Measurements from ENCODE around the gene NKPD1. TPM values are rescaled to one million over a fixed set of nuclear protein-coding genes. Genes with fewer than 3 reads are reported as not detected.

NKPD1 gene
- total RNA-seq, 1 donor from 2014 or later, result 0.35 TPM

DNA sequence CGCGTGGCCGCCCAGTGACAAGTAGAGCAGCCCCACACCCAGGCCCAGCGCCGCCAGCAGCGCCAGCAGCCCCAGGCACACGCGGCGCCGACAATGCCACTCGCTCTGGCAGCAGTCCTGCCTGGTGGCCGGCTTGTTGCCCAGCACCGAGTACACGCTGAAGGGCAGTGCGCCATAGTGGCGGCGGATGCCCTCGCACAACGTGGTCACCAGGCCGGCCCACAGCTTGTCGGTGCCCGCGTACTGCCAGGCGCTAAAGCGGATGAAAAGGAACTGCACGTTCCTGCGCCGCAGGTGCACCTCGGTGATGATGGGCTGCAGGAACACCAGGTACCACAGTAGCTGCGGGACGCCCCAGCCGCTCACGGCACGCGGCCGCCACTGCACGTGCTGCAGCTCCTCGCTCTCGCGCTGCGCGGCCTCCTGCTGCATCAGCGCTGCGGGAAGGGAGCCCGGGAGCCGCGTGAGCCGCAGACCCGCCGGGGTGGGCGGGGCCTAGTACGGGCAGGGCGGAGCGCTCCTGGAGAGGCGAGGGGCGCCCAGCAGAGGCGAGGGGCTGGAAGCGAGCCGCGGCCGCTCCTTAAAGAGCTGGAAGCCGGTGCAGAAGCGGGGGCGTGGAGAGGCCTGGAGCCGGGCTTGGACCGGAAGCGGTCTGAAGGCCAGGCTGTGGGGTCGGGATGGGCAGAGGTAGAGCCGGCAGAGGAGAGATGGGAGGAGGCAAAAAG lies 7.3 kb downstream of the NKPD1 start:
- TF ChIP-seq CTCF (IDR thresholded peaks at IDR 0.05), result no peak
- Mint-ChIP-seq H3K4me3 (ENCODE audit: unreplicated experiment) (peak overlapping the region; percentile 46), H3K4me1 (ENCODE audit: unreplicated experiment) (peaks cover 21% of the 10 kb centered on the region), H3K27ac (ENCODE audit: unreplicated experiment) (no peak overlapping the region), H3K27me3 (ENCODE audit: unreplicated experiment) (no peaks in the 10 kb centered on the region), H3K36me3 (ENCODE audit: unreplicated experiment) (peaks cover 2% of the 10 kb centered on the region), H3K9me3 (ENCODE audit: unreplicated experiment) (no peaks in the 10 kb centered on the region)
- DNase-seq (ENCODE audit: extremely low spot score, unreplicated experiment), result no peak

- H3K4me3 Mint-ChIP-seq (ENCODE audit: unreplicated experiment), result no peak overlapping the region
- peaks cover 2% of the 10 kb centered on the region for H3K36me3 Mint-ChIP-seq (ENCODE audit: unreplicated experiment)
- H3K27me3 Mint-ChIP-seq (ENCODE audit: unreplicated experiment), result no peaks in the 10 kb centered on the region
Observed at GRCh38 chr19:45152504-45153338, 8.1 kb downstream of the NKPD1 start.

GRCh38 chr19:45151821-45152503 lies 8.8 kb downstream of the NKPD1 start:
- no peak overlapping the region for H3K27ac Mint-ChIP-seq (ENCODE audit: unreplicated experiment)
- no peaks in the 10 kb centered on the region for H3K27me3 Mint-ChIP-seq (ENCODE audit: unreplicated experiment)
- no peak for DNase-seq (ENCODE audit: extremely low spot score, unreplicated experiment)
- no peaks in the 10 kb centered on the region for H3K9me3 Mint-ChIP-seq (ENCODE audit: unreplicated experiment)
- no peak overlapping the region for H3K4me3 Mint-ChIP-seq (ENCODE audit: unreplicated experiment)
- no peak for TF ChIP-seq CTCF (IDR thresholded peaks at IDR 0.05)
- peaks cover 21% of the 10 kb centered on the region for H3K4me1 Mint-ChIP-seq (ENCODE audit: unreplicated experiment)
- peaks cover 2% of the 10 kb centered on the region for H3K36me3 Mint-ChIP-seq (ENCODE audit: unreplicated experiment)

More at GRCh38 chr19:45152504-45153338, 8.1 kb downstream of the NKPD1 start:
- H3K4me1 Mint-ChIP-seq (ENCODE audit: unreplicated experiment), result peaks cover 21% of the 10 kb centered on the region
- no peaks in the 10 kb centered on the region for H3K9me3 Mint-ChIP-seq (ENCODE audit: unreplicated experiment)
- DNase-seq (ENCODE audit: extremely low spot score, unreplicated experiment), result no peak
- TF ChIP-seq CTCF (IDR thresholded peaks at IDR 0.05), result no peak
- no peak overlapping the region for H3K27ac Mint-ChIP-seq (ENCODE audit: unreplicated experiment)

GRCh38 chr19:45151320-45151719 lies 9.5 kb downstream of the NKPD1 start:
- Mint-ChIP-seq H3K4me3 (ENCODE audit: unreplicated experiment) (no peak overlapping the region), H3K9me3 (ENCODE audit: unreplicated experiment) (no peaks in the 10 kb centered on the region), H3K27me3 (ENCODE audit: unreplicated experiment) (no peaks in the 10 kb centered on the region), H3K4me1 (ENCODE audit: unreplicated experiment) (peaks cover 21% of the 10 kb centered on the region), H3K36me3 (ENCODE audit: unreplicated experiment) (peaks cover 2% of the 10 kb centered on the region), H3K27ac (ENCODE audit: unreplicated experiment) (no peak overlapping the region)
- TF ChIP-seq CTCF (IDR thresholded peaks at IDR 0.05), result no peak
- no peak for DNase-seq (ENCODE audit: extremely low spot score, unreplicated experiment)

All from osteocyte (in vitro differentiated cells).